GM21529 (cell line): ENCODE measurements around the gene NPAS4.
"Not testable (repeated sequence)": the region's sequence is repeated elsewhere in the genome, so short reads cannot be mapped to it uniquely, and the experiment has no call there.

Experiments
- ATAC-seq: cut with Tn5 transposase; IDR thresholded peaks from one replicate; pipeline ENCODE4 v1.9.1; 2021; ENCODE audit not compliant: unreplicated experiment

Gene NPAS4

GRCh38 chr11:66420671-66421476 is at the start of gene NPAS4:
Gene NPAS4 (plus strand): TSS chr11:66421035. CDS start chr11:66421180, 145 bp downstream.
- ATAC-seq: no peak

GRCh38 chr11:66371627-66372415 is 49.0 kb upstream of the NPAS4 start, which contains the start of gene SLC29A2:
Gene SLC29A2 (minus strand): TSS chr11:66371760. CDS start chr11:66371591, 169 bp downstream.
- ATAC-seq: peak; percentile 75

GRCh38 chr11:66373265-66373664 is 47.6 kb upstream of the NPAS4 start:
- no peak for ATAC-seq

GRCh38 chr11:66373690-66374287 is 47.0 kb upstream of the NPAS4 start:
- ATAC-seq: not testable (repeated sequence)

- not testable (repeated sequence) for ATAC-seq
Measured at GRCh38 chr11:66380264-66380663, 40.6 kb upstream of the NPAS4 start.

GRCh38 chr11:66384316-66384715 is 36.5 kb upstream of the NPAS4 start:
- ATAC-seq: not testable (repeated sequence)

- ATAC-seq: no peak
Measured at GRCh38 chr11:66386171-66387069, 34.4 kb upstream of the NPAS4 start.

GRCh38 chr11:66388780-66389386 is 32.0 kb upstream of the NPAS4 start:
- ATAC-seq: no peak

- no peak for ATAC-seq
Measured at GRCh38 chr11:66391322-66391721, 29.5 kb upstream of the NPAS4 start.

GRCh38 chr11:66393954-66394353 is 26.9 kb upstream of the NPAS4 start:
- no peak for ATAC-seq

- ATAC-seq: no peak
Measured at GRCh38 chr11:66407651-66408050, 13.2 kb upstream of the NPAS4 start.

- peak; percentile 56 for ATAC-seq
Measured at GRCh38 chr11:66408488-66409214, 12.2 kb upstream of the NPAS4 start.

- no peak for ATAC-seq
Measured at GRCh38 chr11:66409226-66409625, 11.6 kb upstream of the NPAS4 start.

- ATAC-seq: no peak
Measured at GRCh38 chr11:66410191-66410590, 10.6 kb upstream of the NPAS4 start.

- ATAC-seq: no peak
Measured at GRCh38 chr11:66411323-66411722, 9.5 kb upstream of the NPAS4 start.

GRCh38 chr11:66412110-66412509 is 8.7 kb upstream of the NPAS4 start:
- no peak for ATAC-seq

- ATAC-seq: no peak
Measured at GRCh38 chr11:66413167-66413566, 7.7 kb upstream of the NPAS4 start.

GRCh38 chr11:66414120-66414934 is 6.5 kb upstream of the NPAS4 start:
- no peak for ATAC-seq

GRCh38 chr11:66415423-66415822 is 5.4 kb upstream of the NPAS4 start:
- no peak for ATAC-seq
